Femur (tissue), 1 donor: Measurements from ENCODE around the gene KRT71.
"Not testable (repeated sequence)": the region's sequence is repeated elsewhere in the genome, so short reads cannot be mapped to it uniquely, and the experiment has no call there.

Source experiments
- DNase-seq: peaks from one replicate; pipeline ENCODE4 v3.0.0-alpha.2; 2017

KRT71 gene

GRCh38 chr12:52519826-52520662 is 32.9 kb downstream of the KRT71 start, which contains the start of gene KRT5:
Gene KRT5 (minus strand): TSS chr12:52520394. CDS start chr12:52520296, 98 bp downstream.
- no peak for DNase-seq

- DNase-seq = no peak
These were observed 33.6 kb downstream of the KRT71 start for GRCh38 chr12:52519387-52519703.

- no peak for DNase-seq
These were observed 34.2 kb downstream of the KRT71 start for GRCh38 chr12:52518574-52519386.

DNA sequence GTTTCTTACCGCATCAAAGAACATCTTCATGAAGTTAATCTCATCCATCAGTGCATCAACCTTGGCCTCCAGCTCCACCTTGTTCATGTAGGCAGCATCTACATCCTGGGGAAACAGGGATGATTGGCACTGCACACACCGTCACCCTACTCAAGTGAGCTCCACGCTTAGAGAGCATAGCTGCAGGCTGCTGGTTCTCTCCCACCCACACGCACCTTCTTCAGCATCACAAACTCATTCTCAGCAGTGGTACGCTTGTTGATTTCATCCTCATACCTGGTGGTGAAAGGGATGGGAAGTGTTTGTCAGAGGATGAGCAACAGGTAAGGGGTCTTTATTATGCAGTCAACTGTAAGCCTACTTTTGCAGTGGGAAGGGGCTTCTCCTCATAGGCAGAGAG is 35.1 kb downstream of the KRT71 start:
- no peak for DNase-seq

DNA sequence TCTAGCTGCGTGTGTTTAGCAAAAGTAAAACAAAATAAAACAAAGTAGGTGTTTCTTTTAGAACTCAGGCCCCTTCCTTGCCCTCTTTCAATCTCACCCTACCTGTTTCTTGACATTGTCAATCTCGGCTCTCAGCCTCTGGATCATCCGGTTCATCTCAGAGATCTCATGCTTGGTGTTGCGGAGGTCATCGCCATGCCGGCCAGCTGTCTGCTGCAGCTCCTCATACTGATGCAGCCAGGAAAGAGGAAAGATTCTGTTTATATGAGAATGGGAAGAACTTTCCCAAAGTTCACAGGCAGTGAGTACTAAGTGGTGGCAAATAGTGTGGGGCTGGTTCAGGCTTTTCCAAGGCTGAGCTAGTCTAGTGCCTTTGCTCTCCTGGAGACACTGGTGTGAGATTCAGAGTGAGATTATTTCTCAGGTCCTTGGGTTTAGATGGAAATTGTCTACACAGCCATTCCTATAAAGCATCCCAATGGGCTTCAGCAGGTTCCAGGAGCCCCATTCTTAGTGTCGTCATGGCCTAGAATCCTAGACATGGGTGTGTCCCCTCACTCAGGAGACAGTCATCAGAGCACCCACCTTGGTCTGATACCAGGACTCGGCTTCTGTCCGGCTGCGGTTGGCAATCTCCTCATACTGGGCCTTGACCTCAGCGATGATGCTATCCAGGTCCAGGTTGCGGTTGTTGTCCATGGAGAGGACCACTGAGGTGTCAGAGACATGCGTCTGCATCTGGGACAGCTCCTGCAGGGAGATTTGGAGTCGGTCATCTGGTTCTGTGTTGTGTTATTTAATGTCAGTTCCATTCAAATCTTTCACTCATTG is 35.7 kb downstream of the KRT71 start:
- no peak for DNase-seq

GRCh38 chr12:52515927-52516831 is 36.8 kb downstream of the KRT71 start:
- no peak for DNase-seq

DNA sequence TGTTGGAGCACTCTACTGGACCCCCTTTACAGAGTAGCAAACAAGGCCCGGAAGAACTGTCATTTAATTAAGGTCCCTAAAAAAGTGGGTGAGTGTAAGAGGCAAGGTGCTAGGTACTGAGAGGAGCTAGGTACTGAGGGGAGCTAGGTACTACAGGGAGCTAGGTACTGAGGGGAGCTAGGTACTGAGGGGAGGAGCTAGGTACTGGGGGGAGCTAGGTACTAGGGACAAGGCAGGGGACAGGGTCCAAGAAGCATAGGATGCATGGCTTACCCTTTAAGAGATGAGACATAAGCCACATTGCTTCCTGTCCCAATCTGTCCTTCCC is 37.7 kb downstream of the KRT71 start:
- no peak for DNase-seq

DNA sequence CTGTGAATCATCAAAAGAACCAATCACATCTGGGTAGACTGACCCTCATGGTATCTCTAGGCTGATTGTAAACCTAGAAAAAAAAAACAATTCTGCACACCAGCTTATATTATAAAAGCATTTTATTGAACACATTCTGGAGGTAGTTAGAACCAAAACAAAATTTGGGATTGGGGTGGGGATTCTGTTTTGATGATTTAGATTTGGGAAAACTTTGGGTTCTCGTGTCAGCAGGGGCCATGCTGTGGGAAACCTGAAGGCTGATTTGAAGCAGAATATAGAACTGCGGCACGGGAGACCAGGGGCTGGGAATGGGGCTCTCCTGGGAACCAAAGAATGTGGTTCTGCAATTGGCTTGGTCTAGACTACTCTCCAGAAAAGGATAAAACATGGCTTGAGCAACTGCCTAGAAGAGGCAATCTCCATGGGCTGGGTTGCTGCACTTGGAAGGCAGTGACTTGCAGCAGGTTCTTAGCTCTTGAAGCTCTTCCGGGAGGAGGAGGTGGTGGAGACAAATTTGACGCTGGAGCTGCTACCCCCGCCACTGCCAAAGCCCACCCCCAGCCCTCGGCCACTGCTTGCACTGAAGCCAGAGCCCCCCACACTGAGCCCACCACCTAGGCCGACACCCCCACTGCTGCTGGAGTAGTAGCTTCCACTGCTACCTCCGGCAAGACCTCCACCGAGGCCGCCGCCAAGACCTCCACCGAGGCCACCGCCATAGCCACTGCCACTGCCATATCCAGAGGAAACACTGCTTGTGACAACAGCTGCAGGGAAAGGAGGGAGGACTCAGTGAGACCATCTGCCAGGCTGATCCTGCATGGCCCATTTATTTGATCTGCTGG is 38.2 kb downstream of the KRT71 start:
- DNase-seq = no peak

GRCh38 chr12:52513736-52514135 is 39.2 kb downstream of the KRT71 start:
- DNase-seq = no peak

GRCh38 chr12:52508211-52508610 is 44.7 kb downstream of the KRT71 start:
- DNase-seq = no peak

DNA sequence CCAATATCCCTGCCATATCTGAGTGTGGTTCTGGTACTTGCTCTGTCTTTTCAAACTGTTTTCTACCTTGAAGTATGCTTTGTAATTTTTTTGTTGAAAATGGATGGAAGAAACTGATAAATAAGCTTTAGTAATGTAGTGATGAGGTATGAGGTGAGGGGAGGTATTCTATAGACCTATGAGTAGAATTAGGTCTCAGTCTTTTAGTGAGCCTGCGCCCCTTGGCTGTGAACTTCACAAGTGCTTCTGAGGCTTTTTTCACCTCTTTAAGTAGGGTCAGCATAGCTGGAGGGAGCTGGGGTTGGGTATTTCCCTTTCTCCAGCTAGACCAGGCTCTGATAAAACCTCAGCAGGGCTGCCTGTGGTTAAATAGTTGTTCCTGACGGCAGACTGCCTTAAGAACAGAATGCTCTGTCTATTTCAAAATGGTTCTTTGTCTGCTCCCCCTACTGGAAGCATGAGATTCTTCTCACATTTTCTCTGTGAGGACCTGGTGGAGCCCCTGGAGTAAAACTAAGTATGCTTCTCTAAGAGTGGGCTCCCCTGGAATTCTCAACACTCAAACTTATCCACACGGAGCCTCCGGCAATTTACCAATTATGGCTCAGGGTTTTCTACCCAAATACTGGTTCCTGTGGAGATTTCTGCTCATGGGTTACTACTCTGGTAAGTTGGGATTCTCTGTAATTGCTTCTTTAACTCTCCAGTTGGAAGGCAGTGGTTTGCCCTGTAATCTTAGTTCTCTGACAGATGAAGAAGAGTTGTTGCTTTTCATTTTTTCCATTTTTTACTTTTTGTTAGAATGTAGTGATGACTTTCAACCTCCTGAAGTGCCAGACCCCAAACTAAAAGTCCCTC is 45.9 kb downstream of the KRT71 start:
- DNase-seq = no peak

DNA sequence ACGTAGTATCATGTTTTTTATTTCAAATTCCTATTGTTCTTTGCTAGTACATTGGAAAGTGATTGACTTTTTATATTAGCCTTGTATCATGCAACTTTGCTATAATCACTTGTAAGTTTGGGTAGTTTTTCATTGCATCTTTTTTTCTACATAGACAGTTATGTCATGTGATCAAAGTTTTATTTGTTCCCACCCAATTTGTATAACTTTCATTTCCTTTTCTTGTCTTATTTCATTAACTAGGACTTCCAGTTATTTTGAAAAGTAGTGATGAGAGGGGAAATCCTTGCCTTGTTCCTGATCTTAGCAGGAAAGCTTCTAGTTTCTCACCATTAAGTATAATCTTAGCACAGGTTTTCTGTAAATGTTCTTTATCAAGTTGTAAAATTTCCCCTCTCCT is 50.1 kb downstream of the KRT71 start:
- DNase-seq = no peak

DNA sequence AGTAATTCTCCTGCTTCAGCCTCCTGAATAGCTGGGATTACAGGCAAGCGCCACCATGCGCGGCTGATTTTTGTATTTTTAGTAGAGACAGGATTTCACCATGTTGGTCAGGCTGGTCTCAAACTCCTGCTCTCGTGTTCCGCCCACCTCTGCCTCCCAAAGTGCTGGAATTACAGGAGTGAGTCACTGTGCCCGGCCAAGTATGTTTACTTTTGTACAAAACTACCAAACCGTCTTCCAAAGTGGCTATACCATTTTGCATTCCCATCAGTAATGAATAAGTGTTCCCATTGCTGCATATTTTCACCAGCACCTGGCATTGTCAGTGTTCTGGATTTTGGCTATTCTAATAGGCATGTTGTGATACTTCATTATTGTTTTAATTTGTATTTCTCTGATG is 51.5 kb downstream of the KRT71 start:
- DNase-seq = no peak

DNA sequence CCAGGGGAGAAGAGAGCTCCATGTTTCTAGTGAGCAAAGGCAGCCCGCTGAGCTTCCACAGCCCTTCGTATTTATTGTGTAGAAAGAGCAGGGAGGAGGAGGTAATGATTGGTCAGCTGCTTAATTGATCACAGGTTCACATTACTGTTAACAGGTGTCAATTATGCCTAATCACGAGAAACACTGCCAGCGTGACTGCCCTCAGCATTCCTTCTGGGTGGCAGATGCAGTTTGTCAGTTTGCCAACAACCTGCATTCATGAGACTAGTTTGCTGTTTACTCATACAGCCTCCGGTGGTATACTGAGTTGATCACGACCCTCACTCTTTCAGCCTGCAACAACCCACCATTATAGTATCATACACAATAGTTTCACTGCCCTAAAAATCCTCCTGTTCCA is 52.4 kb downstream of the KRT71 start:
- DNase-seq = not testable (repeated sequence)

DNA sequence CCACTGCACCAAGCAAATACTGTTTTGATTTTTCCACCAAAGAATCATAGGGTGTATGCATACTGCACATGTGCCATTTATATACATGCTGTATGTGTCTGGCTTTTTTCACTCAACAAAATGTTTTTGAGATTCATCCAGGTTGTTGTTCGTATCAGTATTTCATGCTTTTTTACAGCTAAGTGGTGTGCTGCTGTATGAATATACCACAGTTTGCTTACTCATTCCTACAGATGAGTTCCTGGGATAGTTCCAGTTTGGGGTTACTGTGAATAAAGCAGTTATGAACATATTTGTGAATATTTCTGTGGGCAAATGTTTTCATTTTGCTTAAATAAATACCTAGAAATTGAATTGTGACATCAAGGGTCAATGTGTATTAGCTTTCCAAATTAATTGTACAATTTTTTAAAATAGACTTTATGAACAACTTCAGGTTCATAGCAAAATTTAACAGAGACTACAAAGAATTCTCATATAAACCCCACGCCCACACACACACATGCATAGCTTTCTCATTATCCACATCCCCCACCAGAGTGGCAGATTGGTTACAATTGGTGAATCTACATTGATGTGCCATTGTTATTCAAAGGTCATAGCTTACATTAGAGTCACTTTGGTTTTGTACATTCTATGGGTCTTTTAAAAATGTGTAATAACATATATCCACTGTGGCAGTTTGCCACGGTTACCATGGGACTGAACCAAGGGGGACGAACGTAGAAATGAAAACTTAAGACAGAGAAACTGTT is 53.0 kb downstream of the KRT71 start:
- DNase-seq = no peak

DNA sequence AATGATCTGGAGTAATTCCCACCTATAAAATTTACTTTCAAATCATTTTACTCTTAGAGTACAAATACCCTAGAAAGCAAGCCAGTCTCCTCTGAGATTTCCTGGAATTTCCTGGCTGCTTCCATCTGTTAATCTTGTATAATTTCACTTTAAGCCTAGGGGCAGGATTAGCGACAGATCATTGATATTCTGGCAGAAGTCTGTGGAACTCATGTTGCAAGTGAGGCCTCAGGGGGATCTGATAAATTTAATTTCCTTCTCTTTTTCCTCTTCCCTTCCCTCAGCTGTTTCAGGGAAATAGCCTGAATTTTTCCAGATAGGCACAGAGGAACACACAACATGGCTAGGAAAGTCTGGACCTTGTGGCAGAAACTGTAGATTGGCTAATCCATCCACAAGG is 54.0 kb downstream of the KRT71 start:
- DNase-seq = no peak

DNA sequence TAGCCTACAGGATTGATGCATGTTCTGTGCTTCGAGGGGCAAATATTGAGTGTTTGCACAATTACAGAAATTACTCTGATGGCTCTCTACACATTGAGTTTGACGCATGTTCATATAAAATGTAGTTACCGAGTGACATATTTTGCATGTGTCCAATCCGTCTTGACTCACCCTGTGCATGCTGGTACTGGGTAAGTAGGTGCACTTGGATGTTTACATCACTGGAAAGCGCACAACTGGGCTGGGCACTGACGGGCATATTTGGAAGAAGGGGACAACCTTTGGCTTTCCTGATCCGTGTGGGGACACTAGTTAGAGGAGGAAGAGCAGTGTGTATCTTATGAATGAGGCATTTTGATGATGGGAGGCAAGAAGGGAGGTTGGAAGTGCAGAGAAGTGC is 55.0 kb downstream of the KRT71 start:
- DNase-seq = no peak

GRCh38 chr12:52496590-52497071 is 56.3 kb downstream of the KRT71 start:
- DNase-seq = no peak

DNA sequence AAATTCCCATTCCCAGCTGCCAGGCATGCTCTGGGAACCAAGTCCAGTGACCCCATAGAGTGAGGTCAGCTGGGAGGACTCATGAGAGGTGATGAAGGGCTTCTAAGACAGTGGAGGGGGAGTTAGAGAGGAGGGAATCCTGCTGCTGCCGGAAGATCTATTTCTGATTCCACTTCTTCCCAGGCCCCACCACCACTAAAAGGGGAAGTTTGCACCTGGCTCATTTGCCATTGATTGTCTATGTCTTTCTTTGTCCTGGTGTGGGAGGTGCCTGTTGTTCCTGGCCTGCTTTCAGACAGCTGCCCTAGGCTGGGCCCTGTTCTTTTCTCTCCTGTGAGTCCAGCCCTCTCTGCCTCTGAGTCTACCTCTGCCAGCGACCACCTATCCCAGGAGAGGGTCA is 56.9 kb downstream of the KRT71 start:
- no peak for DNase-seq

GRCh38 chr12:52495389-52495788 is 57.6 kb downstream of the KRT71 start:
- no peak for DNase-seq
